ENCODE data around the gene FRMD5.
"Not testable (repeated sequence)": the region's sequence is repeated elsewhere in the genome, so short reads cannot be mapped to it uniquely, and the experiment has no call there.

Gene FRMD5

DNA sequence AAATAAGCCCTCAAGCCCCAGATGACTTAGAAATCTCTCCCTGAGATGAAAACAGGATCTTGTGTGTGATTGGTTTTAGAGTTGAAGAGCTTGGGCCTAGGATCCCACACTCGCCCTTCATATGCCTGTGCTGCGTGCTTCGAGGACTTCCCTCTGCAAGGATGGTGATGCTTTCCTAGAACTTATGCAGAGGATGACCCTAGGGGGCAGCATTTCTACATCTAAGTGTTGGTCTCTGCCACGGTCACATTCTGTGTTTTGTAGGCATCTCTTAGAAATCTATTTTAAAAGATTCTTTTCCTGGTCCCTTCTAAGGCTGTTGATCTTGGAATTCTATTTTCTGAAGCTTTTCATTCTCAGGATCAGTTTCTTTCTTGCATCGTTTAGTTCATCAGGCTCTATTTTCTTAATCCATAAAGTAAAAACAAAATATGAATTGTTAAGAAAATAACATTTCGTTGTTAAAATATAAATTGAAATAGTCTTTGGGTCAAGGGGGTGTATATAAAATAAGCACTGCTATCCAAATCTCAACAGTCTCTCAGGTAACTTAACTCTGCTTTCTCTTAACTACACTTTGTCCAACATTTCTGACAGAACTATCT, 322.6 kb downstream of the FRMD5 start:
- FAIRE-seq, result no peak
- DNase-seq (ENCODE audit: insufficient read length, low spot score), result peak; percentile 22

- FAIRE-seq, result no peak
- DNase-seq (ENCODE audit: insufficient read length, low spot score), result no peak
Measured at GRCh38 chr15:43871835-43872234, 323.2 kb downstream of the FRMD5 start.

- DNase-seq (ENCODE audit: insufficient read length, low spot score) (no peak), FAIRE-seq (no peak)
Measured at GRCh38 chr15:43868406-43868805, 326.7 kb downstream of the FRMD5 start.

DNA sequence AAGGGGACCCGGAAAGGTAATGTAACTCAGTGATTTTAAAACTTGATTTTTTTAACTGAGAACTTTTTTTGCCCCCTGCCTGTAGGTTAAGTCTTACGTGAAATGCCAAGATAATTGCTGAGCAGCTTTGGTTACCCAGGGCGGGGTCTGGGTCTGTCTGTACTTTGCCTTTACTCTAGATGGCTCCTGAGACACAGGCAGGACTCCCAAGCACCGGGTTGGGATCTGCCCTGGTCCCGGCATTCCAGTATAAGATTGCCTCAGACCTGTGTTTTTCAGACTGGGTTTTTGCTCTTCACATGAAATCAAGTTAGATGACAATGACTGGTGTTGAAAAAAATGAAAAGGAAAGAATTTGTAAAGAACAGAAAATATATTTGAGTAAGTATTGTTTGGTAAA, 328.0 kb downstream of the FRMD5 start:
- FAIRE-seq (no peak), DNase-seq (ENCODE audit: insufficient read length, low spot score) (no peak)

GRCh38 chr15:43866636-43867035, 328.4 kb downstream of the FRMD5 start:
- FAIRE-seq; DNase-seq (ENCODE audit: insufficient read length, low spot score): not testable (repeated sequence)

DNA sequence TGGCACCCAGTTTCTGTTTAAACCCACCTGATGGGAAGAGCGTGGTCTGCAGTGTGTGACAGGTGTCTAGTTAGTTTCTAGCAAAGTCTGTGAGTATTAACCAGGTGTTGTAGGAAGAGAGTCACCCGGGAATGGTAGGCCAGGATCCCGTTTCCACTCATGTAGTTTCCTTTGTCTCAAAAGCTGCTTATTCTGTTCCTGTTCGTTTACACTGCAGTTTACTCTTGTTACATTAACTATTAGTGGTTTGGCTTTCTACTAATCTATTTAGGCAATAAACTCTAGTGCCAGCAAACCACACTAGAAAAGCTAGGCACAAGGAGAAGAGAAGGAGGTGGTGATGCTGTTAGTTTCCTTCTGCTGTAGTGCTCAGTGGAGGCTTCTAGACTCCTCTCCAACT, 335.5 kb downstream of the FRMD5 start:
- FAIRE-seq (no peak), DNase-seq (ENCODE audit: insufficient read length, low spot score) (no peak)

DNA sequence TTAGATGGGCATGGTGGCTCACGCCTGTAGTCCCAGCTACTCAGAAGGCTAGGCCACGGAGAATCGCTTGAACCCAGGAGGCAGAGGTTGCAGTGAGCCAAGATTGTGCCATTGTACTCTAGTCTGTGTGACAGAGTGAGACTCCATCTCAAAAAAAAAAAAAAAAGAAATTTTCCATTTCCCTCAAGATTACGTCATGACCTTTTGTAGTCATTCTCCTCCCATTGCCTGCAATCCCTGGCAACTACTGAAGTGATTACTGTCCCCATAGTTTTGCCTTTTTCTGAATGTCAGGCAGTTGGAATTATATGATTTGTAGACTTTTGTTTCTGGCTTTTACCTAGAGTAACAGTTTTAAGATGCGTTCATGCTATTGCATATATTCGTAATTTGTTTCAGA, 340.3 kb downstream of the FRMD5 start:
- FAIRE-seq (no peak), DNase-seq (ENCODE audit: insufficient read length, low spot score) (no peak)

- FAIRE-seq, result no peak
- DNase-seq (ENCODE audit: insufficient read length, low spot score), result no peak
Measured at GRCh38 chr15:43852607-43853006, 342.5 kb downstream of the FRMD5 start.

- no peak for FAIRE-seq
- no peak for DNase-seq (ENCODE audit: insufficient read length, low spot score)
Measured at GRCh38 chr15:43851251-43851650, 343.8 kb downstream of the FRMD5 start.

DNA sequence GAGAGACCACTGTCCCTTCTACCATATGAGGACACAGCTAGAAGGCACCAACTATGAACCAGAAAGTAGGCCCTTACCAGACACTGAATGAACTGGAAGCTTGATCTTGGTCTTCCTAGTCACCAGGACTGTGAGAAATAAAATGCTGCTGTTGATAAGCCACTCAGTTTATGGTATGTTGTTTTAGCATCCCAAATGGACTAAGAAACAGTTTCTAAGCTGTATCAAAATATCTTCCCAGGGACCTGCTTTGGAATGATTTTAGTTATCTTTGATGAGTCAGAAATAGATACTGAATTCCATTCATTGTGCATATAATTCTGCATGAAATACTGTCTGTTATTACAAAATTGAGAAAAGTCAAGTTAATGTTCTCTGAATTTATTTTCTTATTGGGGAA, 349.6 kb downstream of the FRMD5 start:
- FAIRE-seq, result no peak
- no peak for DNase-seq (ENCODE audit: insufficient read length, low spot score)

DNA sequence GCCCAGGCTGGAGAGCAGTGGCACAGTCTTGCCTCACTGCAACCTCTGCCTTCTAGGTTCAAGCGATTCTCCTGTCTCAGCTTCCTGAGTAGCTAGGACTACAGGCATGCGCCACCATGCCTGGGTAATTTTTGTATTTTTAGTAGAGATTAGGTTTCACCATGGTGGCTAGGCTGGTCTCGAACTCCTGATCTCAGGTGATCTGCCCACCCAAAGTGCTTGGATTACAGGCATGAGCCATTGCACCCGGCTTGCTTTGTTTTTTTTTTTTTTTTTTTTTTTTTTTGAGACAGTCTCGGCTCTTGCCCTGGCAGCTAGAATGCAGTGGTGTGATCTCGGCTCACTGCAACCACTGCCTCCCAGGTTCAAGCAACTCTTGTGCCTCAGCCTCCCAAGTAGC, 362.6 kb downstream of the FRMD5 start:
- not testable (repeated sequence) for DNase-seq (ENCODE audit: insufficient read length, low spot score); FAIRE-seq

DNA sequence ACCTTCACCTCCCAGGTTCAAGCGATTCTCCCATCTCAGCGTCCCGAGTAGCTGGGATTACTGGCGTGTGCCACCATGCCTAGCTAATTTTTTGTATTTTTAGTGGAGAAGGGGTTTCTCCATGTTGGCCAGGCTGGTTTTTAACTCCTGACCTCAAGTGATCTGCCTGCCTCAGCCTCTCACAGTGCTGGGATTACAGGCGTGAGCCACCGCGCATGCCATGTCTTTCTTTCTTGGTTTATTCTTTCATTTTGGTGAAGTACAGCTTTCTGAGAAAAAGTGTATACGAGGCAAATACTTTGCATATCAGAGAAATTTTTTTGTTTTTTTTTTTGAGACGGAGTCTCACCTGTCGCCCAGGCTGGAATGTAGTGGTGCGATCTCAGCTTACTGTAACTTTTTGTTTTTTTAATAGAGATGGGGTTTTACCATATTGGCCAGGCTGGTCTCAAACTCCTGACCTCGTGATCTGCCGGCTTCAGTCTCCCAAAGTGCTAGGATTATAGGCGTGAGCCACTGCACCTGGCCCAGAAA, 363.5 kb downstream of the FRMD5 start:
- DNase-seq (ENCODE audit: insufficient read length, low spot score); FAIRE-seq: not testable (repeated sequence)

DNA sequence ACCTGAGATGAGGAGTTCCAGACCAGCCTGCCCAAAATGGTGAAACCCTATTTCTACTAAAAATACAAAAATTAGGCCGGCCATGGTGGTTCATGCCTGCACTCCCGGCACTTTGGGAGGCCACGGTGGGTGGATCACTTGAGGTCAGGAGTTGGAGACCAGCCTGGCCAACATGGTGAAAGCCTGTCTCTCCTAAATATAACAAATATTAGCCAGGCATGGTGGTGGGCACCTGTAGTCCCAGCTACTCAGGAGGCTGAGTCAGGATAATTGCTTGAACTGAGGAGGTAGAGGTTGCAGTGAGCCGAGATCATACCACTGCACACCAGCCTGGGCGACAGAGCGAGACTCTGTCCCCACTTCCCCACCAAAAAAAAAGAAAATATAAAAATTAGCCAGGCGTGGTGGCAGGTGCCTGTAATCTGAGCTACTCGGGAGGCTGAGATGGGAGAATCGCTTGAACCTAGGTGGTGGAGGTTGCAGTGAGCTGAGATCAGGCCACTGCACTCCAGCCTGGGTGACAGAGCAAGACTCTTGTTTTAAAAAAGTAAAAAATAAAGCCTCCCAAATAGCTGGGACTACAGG, 364.3 kb downstream of the FRMD5 start:
- FAIRE-seq; DNase-seq (ENCODE audit: insufficient read length, low spot score): not testable (repeated sequence)

GRCh38 chr15:43829951-43830540, 365.0 kb downstream of the FRMD5 start:
- not testable (repeated sequence) for FAIRE-seq; DNase-seq (ENCODE audit: insufficient read length, low spot score)

- DNase-seq (ENCODE audit: insufficient read length, low spot score), result no peak
- peak; percentile 68 for FAIRE-seq
Measured at GRCh38 chr15:43828061-43828657, 366.9 kb downstream of the FRMD5 start.

- DNase-seq (ENCODE audit: insufficient read length, low spot score) (peak; percentile 56), FAIRE-seq (peak; percentile 80)
Measured at GRCh38 chr15:43826508-43827341, 368.3 kb downstream of the FRMD5 start, which contains the start of gene WDR76. WDR76 (plus strand) TSS chr15:43827002; CDS start chr15:43827033, 31 bp downstream.

DNA sequence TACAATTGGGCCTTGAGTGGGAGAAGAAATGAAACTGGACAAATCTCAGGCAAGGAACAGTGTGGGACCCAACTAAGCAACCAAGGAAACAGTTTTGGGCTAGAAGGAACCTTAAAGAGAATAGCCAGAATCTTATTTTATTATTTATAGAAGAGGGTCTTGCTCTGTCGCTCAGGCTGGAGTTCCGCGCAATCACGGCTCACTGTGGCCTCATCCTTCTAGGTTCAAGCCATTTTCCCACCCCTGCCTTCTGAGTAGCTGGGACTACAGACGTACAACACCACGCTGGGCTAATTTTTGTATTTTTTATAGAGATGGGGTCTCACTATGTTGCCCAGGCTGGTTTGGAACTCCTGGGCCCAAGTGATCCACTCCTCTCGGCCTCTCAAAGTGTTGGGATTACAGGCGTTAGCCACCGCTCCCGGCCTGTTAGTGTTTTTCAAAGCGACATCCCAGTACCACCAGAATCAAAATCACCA, 369.0 kb downstream of the FRMD5 start:
- FAIRE-seq (no peak), DNase-seq (ENCODE audit: insufficient read length, low spot score) (no peak)

- not testable (repeated sequence) for FAIRE-seq; DNase-seq (ENCODE audit: insufficient read length, low spot score)
Measured at GRCh38 chr15:43825305-43825704, 369.8 kb downstream of the FRMD5 start.

DNA sequence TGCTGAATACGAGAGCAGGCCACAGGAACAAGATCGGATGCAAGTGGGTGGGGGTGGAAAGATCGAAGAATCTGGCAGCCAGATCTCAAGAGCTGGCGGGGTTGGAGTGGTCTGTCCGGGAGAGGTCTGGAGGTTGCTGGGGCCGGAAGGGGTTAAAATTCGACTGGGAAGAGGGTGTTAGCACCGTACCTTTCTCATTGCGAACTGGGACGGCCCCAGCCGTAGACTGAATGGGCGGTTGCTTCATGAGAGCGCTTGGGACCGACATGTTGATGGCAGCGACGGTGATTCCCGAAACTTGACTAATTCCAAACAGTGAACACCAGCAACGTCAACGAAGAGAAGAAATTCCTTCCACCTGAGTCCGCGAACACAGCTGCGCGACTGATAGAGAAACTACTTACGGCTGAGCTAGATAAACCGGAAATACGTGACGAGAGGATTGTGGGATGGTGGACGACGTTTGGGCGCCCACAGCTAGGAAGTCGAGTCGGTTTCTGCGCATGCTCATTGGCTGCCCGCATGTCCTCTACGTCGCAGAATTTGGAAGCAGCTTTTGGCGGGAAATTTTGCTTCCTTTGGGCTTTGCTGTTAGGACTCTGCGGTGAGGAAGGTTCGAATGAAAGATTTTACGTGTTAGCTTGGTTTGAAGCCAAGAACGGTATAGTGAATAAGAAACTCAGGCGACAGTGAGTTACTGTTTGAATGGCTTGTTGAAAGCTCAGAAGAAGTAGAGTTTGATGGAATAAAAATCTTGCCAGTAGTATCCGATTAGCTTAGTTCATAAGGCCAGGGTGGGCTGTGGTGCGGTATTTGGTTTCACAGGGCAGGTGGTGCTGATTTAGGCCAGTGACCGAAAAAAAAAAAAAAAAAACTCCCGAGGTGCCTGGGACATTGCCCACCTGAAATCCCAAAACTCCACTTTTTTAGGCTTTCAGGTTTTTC, 370.5 kb downstream of the FRMD5 start, which contains the start of gene MFAP1:
MFAP1 (minus strand) TSS at position 389 of the 945 bp plus-strand sequence; CDS start at position 268, 121 bp downstream.
- peak; percentile 87 for DNase-seq (ENCODE audit: insufficient read length, low spot score)

More for the DNA sequence above, 370.5 kb downstream of the FRMD5 start, which contains the start of gene MFAP1:
- FAIRE-seq, result peak; percentile 100
